Stimulated activated CD8-positive, alpha-beta memory T cell treated with anti-CD3 and anti-CD28 coated beads, Interleukin-4, amount 100 ng/mL, for 4 hours (primary cell): ENCODE results near the gene XRCC3.

Source experiments
- DNase-seq, 2 donors: peaks; one replicate each; pipeline ENCODE4 v3.0.0-alpha.2; 2020; ENCODE audit warnings: low read depth in 2 of 2, low spot score in 1 of 2

The XRCC3 gene

DNA sequence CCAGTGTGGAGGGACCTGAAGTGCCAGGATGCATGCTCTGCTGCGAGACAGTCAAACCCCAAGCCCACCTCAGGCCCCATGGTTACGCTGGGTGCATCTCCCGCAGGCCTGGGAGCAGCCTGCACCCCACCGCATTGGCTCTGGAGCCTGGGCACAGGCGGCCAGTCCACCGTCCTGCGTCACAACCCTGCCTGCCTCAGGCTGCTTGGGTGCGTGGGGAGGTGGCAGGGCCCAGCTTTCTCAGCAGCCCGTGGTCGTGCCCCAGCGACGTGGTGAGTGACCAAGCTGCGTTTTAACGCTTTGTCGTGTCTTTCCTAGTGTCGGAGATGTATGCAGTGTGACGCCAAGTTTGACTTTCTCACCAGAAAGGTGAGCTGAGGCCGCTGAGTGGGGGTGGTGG lies 11.2 kb upstream of the XRCC3 start:
- DNase-seq: no peak

- no peak for DNase-seq
Observed at GRCh38 chr14:103725739-103726395, 10.6 kb upstream of the XRCC3 start.

GRCh38 chr14:103725001-103725682 lies 9.9 kb upstream of the XRCC3 start:
- no peak for DNase-seq

- no peak for DNase-seq
Observed at GRCh38 chr14:103724116-103724515, 8.9 kb upstream of the XRCC3 start.

GRCh38 chr14:103723748-103724081 lies 8.5 kb upstream of the XRCC3 start:
- DNase-seq: no peak

GRCh38 chr14:103721334-103722120 lies 6.3 kb upstream of the XRCC3 start:
- no peak for DNase-seq

GRCh38 chr14:103719751-103720150 lies 4.5 kb upstream of the XRCC3 start:
- no peak for DNase-seq

DNA sequence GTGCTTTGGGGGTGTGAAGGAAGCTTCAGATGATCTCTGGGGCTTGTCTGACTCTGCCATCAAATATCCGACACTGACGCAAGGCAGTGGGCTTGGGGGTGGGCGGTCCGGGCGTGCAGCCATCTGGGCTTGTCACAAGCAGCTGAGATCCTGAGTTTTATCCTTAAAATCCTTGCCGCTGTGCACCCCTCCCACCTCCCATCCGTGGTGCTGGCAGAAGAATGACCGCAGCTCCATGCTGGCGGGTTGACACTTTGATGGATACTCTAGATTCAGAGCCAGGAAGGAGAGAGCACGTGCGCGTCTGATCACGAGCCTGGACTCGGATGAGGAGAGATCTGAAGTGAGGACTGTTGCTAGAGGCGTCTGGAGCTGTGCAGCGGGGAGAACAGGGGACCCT lies 3.3 kb upstream of the XRCC3 start:
- DNase-seq: no peak

GRCh38 chr14:103716899-103717411 lies 1.7 kb upstream of the XRCC3 start:
- DNase-seq: no peak

DNA sequence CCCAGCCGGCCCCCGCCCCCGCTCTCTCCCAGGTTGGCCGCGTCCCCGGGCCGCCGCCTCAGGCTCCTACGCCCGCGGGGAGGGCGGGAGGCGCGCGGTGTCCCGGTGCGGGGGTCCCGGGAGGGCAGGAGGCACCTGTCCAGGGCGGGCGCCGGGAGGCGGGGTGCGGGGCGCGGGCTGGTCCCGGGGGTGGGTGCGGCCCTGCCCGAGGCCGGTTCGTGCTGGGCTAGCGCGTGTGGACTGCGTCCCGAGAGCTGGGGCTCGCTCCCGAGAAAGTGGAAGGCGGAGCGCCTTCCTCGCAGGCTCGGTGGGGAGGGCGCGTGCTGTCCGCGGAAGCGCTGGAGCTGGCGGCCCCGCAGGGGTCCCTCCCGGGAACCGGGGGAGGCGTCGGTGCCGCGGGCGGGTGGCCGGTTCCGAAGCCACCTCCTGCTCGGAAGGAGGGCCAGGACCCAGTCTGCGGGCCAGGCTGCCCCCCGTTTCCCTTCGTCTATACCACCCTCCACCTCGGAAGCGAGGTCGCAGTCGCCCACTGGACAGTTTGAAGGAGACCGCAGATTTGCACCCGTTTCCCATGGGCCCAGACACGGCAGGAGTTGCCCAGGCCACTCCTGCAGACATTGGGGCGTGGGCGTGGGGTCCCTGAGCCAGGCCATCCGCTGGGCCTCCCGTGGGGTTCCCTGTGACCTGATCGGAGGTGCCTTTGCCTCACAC lies 995 bp upstream of the XRCC3 start:
- DNase-seq: no peak

- DNase-seq: no peak
Observed at GRCh38 chr14:103714063-103714724, 1.1 kb downstream of the XRCC3 start.

- no peak for DNase-seq
Observed at GRCh38 chr14:103713304-103714062, 1.8 kb downstream of the XRCC3 start.

DNA sequence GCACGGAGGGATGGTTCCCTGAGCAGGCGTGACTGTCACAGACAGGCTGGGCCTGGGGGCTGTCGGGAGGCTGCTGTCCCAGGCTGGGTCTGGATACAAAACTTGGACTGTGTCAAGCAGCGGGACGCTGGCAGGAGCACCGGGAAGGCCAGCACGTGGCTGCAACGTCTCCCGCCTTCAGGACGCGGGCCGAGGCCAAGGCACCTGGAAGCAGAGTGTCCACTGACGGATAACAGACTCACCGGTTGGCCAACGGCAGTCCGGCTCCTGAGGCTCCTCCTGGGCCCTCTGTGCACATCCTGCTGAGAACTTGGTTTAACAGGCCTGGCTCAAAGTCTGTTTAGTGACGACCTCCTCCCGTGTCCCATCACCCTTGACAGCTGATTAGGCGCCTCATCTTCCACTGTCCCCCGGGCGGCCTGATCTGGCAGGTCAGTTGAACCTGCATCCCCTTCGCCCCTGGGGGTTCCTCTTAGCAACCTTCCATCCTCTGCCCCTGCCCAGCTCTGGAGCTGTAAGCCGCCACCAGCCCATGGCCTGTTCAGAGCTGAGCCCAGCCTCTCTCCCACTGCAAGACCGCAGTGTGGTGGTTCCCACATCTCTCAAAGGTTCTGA lies 2.5 kb downstream of the XRCC3 start:
- no peak for DNase-seq

- DNase-seq: no peak
Observed at GRCh38 chr14:103711516-103712431, 3.5 kb downstream of the XRCC3 start.

GRCh38 chr14:103710771-103711377 lies 4.4 kb downstream of the XRCC3 start:
- no peak for DNase-seq

DNA sequence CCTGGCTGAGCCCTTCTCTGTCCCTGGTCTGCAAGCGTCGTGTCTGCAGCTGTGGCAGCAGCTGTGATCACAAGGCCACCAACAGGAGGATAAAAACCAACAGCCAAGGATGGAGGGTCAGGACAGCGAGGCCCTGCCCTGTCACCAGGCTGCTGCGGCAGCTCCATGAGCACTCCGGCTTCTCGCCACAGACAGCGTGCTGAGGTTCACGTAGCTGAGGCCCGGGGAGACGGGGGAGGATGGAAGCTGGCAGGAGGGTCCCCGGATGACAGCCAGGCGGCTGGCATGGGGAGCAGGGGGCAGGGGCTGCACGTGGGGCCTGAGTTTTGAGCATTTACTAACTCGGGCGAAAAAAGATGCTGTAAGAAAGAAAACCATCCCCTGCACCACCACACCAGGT lies 5.4 kb downstream of the XRCC3 start:
- no peak for DNase-seq

DNA sequence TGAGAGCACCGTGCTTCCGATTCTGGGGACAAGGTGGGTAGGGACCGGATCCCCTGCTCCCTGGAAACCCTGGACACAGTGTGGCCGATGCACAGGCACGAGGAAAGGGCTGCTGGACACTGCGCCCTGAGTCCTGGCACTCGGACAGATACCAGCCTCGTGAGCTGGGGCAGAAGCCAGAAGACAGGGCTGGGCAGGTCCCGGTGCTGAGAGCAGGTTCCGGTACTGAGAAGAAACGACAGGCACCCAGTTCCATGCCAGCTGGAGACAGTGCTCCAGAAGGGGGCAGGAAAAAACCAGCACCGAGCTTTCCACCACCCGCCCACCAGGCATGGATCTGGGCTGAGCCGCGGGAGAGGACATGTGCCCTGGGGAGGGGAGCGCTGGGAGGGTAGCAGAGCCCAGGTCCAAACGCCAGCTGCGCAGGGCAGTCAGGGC lies 6.5 kb downstream of the XRCC3 start:
- no peak for DNase-seq
